HL-60 (cell line): ENCODE measurements around the gene MAP1B.

ENCODE experiments used
- DNase-seq, 2 experiments: peaks; one replicate each; pipeline ENCODE4 v3.0.0-alpha.2; 2010 to 2020; ENCODE audit warnings: low read depth in 1 of 2, low spot score in 1 of 2
- H3K27ac ChIP-seq: fragments of 250-450 bp; sonication (Bioruptor Pico); replicated peaks from 2 replicates; pipeline ENCODE4 v1.5.1; 2020; ENCODE audit warnings: mild to moderate bottlenecking, moderate library complexity
- H3K27me3 ChIP-seq: fragments of 250-450 bp; sonication (Bioruptor Pico); 2 replicates; pipeline ENCODE4 v1.5.1; 2021; ENCODE audit warnings: mild to moderate bottlenecking, moderate library complexity; ENCODE audit not compliant: insufficient read depth, poor library complexity, severe bottlenecking
- H3K4me3 ChIP-seq: replicated peaks from 2 replicates; pipeline ENCODE4 v1.5.1; 2011; ENCODE audit warnings: mild to moderate bottlenecking, control low read depth, low read length; ENCODE audit not compliant: insufficient read depth
- CTCF ChIP-seq: IDR thresholded peaks from one replicate; pipeline ENCODE4 v1.5.1; 2011; ENCODE audit warnings: low read length, control low read depth, inconsistent platforms; ENCODE audit not compliant: insufficient read depth
- GABPA ChIP-seq: IDR thresholded peaks from 2 replicates; pipeline ENCODE4 v1.6.1; 2012; ENCODE audit warnings: low read depth
- POLR2AphosphoS5 ChIP-seq: IDR thresholded peaks from 2 replicates; pipeline ENCODE4 v1.6.1; 2012; ENCODE audit warnings: low read depth
- REST ChIP-seq: IDR thresholded peaks from 2 replicates; pipeline ENCODE4 v1.6.1; 2012; ENCODE audit warnings: low read depth; ENCODE audit not compliant: insufficient replicate concordance
- SPI1 ChIP-seq: IDR thresholded peaks from 2 replicates; pipeline ENCODE4 v1.6.1; 2012; ENCODE audit warnings: low read depth, mild to moderate bottlenecking, borderline replicate concordance

Gene MAP1B

GRCh38 chr5:72252574-72253155 is 145.4 kb downstream of the MAP1B start:
- TF ChIP-seq POLR2AphosphoS5 (no peak), CTCF (no peak), GABPA (no peak), SPI1 (no peak), REST (no peak)
- DNase-seq, result no peak
- Histone ChIP-seq H3K27ac (no peak overlapping the region), H3K27me3 (no peaks in the 10 kb centered on the region), H3K4me3 (no peak overlapping the region)

GRCh38 chr5:72255237-72255636 is 148.0 kb downstream of the MAP1B start:
- TF ChIP-seq CTCF (no peak), SPI1 (no peak), POLR2AphosphoS5 (no peak), REST (no peak), GABPA (no peak)
- no peak overlapping the region for H3K4me3 ChIP-seq
- DNase-seq, result no peak
- H3K27ac ChIP-seq, result no peak overlapping the region
- no peaks in the 10 kb centered on the region for H3K27me3 ChIP-seq

- H3K27me3 ChIP-seq, result no peaks in the 10 kb centered on the region
- DNase-seq, result no peak
- no peak overlapping the region for H3K27ac ChIP-seq
- no peak overlapping the region for H3K4me3 ChIP-seq
- TF ChIP-seq GABPA (no peak), REST (no peak), POLR2AphosphoS5 (no peak), CTCF (no peak), SPI1 (no peak)
Measured at GRCh38 chr5:72255670-72256069, 148.4 kb downstream of the MAP1B start.
